NT2/D1 (cell line): Measurements from ENCODE around the gene UPK3A.

ENCODE experiments used
- DNase-seq: peaks from one replicate; pipeline ENCODE4 v3.0.0-alpha.2; 2011; ENCODE audit warnings: low read depth, low spot score
- H3K27me3 ChIP-seq: 2 replicates; pipeline ENCODE4 v1.6.0; 2011; ENCODE audit warnings: mild to moderate bottlenecking; ENCODE audit not compliant: insufficient read length, insufficient read depth
- H3K36me3 ChIP-seq: 2 replicates; pipeline ENCODE4 v1.6.1; 2011; ENCODE audit warnings: mild to moderate bottlenecking, low read length, mixed read lengths; ENCODE audit not compliant: insufficient read depth, insufficient read length
- H3K4me1 ChIP-seq: 2 replicates; pipeline ENCODE4 v1.5.1; 2011; ENCODE audit not compliant: insufficient read depth, insufficient read length
- H3K4me3 ChIP-seq: 2 replicates; pipeline ENCODE4 v1.5.1; 2011; ENCODE audit warnings: low read depth; ENCODE audit not compliant: insufficient read length
- H3K9ac ChIP-seq: 2 replicates; pipeline ENCODE4 v1.6.0; 2011; ENCODE audit warnings: low read depth; ENCODE audit not compliant: insufficient read length
- H3K9me3 ChIP-seq: 2 replicates; pipeline ENCODE4 v1.5.1; 2011; ENCODE audit warnings: mild to moderate bottlenecking, low read length; ENCODE audit not compliant: insufficient read depth
- SUZ12 ChIP-seq: IDR thresholded peaks from 2 replicates; pipeline ENCODE4 v1.6.1; 2011; ENCODE audit not compliant: insufficient read length, insufficient read depth; ENCODE audit errors: extremely low read depth
- YY1 ChIP-seq: IDR thresholded peaks from 2 replicates; pipeline ENCODE4 v1.6.1; 2011; ENCODE audit not compliant: insufficient read length, insufficient read depth
- ZNF274 ChIP-seq: IDR thresholded peaks from 2 replicates; pipeline ENCODE4 v1.6.1; 2011; ENCODE audit warnings: mild to moderate bottlenecking, low read depth, low read length

Gene UPK3A

DNA sequence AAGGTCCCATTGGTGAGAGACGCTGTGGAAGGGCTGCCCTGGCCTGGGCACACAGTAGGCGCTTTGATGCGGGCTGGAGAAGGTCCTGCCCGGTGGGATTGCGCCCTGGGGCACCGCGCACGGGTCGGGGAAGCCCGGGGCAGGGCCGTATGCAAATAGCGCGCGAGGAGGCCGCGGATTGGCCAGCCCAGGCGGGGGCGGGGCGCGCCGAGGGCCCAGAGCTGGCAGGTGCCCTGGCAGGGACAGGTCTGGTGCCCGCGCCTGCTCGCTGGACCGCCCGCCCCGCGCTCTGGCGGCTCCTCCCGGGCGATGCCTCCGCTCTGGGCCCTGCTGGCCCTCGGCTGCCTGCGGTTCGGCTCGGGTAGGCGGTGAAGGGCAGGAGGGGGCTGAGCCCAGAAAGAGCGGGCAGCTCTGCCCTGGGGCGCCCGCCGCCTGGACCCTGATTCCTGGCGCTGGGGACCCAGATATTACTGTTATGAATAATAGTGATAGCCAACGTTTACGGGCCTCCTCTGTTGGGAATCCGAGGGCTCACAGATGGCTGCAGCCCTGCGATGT is at the start of gene UPK3A:
TSS of gene UPK3A (plus strand) at position 245 of the 558 bp plus-strand sequence. CDS start at position 310, 65 bp downstream.
- no peak for DNase-seq
- Histone ChIP-seq H3K27me3 (peaks cover 23% of the 10 kb centered on the region), H3K4me1 (peaks cover 15% of the 10 kb centered on the region), H3K9ac (peak within 1 kb of the TSS; percentile 32), H3K9me3 (no peaks in the 10 kb centered on the region), H3K4me3 (peak within 1 kb of the TSS; percentile 39), H3K36me3 (no peaks in the 10 kb centered on the region)
- TF ChIP-seq SUZ12, result no peak
- TF ChIP-seq YY1, result no peak
- TF ChIP-seq ZNF274, result no peak

DNA sequence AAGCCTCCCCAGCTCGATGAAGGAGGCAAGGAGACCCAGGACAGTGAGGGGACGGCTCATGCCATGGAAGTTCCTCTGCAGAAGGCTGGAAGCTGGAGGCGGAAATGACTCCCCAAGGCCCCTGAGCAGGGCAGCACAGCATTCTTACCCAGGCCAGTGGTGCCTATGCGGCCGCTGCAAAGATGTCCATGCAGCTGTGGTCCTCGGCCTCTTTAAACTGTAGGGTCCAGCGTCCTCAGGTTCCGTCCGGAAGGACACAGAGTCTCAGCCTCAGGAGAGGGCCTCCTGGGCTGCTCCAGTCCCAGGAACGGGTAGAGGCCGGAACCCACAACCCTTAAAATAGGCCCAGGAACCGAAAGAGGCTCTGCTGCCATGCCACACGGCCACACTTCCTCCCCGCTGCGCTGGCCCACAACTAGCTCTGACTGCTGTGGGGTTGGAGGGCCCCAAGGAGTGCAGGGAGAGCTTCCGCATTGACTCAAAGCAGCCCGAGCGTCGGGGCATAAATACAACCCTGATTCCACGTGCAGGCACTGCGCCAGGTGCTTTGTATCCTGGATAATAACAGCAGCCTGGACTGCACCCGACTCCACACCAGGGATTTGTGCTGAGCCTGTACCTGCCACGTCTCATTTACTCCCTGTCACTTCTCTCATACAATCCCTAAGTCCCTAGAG is 49.5 kb upstream of the UPK3A start:
- no peaks in the 10 kb centered on the region for H3K9me3 ChIP-seq
- H3K4me1 ChIP-seq, result peaks cover 17% of the 10 kb centered on the region
- peaks cover 3% of the 10 kb centered on the region for H3K27me3 ChIP-seq
- H3K9ac ChIP-seq, result no peak overlapping the region
- no peak for DNase-seq
- H3K4me3 ChIP-seq, result no peak overlapping the region
- H3K36me3 ChIP-seq, result peaks cover 36% of the 10 kb centered on the region
- no peak for TF ChIP-seq YY1
- TF ChIP-seq SUZ12, result no peak
- TF ChIP-seq ZNF274, result no peak

DNA sequence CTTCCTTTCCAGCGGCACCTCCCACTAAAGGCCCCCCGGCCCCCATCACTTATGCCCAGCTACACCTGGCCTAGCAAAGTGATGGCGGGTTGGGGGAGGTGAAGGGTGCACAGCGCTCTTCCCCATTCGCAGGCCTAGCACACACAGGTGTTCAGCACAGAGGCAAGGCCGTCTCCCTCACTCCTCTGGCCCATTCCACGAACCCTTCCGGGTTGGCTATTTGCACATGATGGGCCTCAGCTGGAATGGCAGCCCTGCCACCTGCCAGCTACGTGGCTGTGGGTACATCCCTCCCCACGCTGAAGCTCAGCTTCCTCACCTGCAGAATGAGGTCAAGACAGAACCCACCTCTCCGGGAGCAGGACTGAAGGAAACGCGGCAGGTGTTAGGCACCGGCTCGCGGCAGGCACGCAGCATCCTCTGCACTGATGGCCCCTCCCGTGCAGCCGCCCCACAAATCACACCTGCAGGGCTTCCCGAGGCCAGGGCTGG is 48.9 kb upstream of the UPK3A start:
- Histone ChIP-seq H3K9me3 (no peaks in the 10 kb centered on the region), H3K27me3 (peaks cover 4% of the 10 kb centered on the region), H3K4me3 (no peak overlapping the region), H3K4me1 (peaks cover 17% of the 10 kb centered on the region), H3K9ac (no peak overlapping the region), H3K36me3 (peaks cover 36% of the 10 kb centered on the region)
- DNase-seq, result no peak
- TF ChIP-seq ZNF274, result no peak
- TF ChIP-seq YY1, result no peak
- no peak for TF ChIP-seq SUZ12

GRCh38 chr22:45237065-45237990 is 47.4 kb upstream of the UPK3A start:
- H3K4me1 ChIP-seq, result peaks cover 17% of the 10 kb centered on the region
- TF ChIP-seq ZNF274, result no peak
- no peak for TF ChIP-seq YY1
- no peak for TF ChIP-seq SUZ12
- H3K9ac ChIP-seq, result peak overlapping the region; percentile 26
- DNase-seq, result no peak
- no peaks in the 10 kb centered on the region for H3K9me3 ChIP-seq
- H3K27me3 ChIP-seq, result peaks cover 13% of the 10 kb centered on the region
- H3K4me3 ChIP-seq, result no peak overlapping the region
- H3K36me3 ChIP-seq, result peaks cover 36% of the 10 kb centered on the region

- DNase-seq, result no peak
- Histone ChIP-seq H3K9me3 (no peaks in the 10 kb centered on the region), H3K9ac (no peak overlapping the region), H3K4me3 (no peak overlapping the region), H3K27me3 (peaks cover 13% of the 10 kb centered on the region), H3K36me3 (peaks cover 36% of the 10 kb centered on the region), H3K4me1 (peaks cover 17% of the 10 kb centered on the region)
- no peak for TF ChIP-seq YY1
- no peak for TF ChIP-seq ZNF274
These were observed 46.4 kb upstream of the UPK3A start for GRCh38 chr22:45238076-45238956.

DNA sequence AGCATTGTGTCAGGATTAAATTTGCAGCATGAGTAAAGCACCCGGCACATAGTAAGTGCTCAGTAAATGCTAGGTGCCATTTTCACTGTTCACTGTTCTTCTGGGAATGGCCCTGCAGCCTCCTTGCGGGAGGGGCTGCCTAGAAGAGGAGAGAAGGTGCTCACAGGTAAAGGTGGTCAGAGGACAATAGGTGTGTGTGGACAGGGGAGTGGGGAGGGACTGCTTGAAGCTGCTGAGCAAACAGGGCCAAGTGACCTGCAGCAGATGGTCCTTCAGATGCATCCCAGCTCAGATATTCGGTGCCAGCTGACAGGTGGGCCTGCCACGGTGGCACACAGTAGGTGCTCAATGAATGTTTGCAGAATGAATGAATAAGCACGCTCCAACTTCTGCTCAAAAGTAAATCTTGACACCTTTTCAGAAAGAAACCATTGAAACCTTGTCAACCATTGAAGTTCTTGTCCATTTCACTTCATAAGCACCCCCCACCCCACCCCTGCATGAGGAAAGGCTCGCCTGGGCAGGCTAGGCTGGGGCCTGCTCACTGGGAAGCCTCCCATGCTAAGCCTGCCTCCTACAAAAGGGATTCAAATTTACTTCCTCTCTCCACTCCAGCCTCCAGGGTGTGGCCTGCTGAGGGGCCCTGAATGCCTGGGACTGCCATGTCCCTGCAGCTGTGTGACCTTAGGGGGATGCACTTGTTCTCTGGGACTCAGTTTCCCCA is 45.6 kb upstream of the UPK3A start:
- Histone ChIP-seq H3K9ac (peak overlapping the region; percentile 64), H3K4me3 (no peak overlapping the region)

More for the DNA sequence above, 45.6 kb upstream of the UPK3A start:
- peaks cover 13% of the 10 kb centered on the region for H3K27me3 ChIP-seq
- peaks cover 17% of the 10 kb centered on the region for H3K4me1 ChIP-seq
- H3K9me3 ChIP-seq, result no peaks in the 10 kb centered on the region
- no peak for DNase-seq
- H3K36me3 ChIP-seq, result peaks cover 36% of the 10 kb centered on the region
- TF ChIP-seq YY1 (no peak), ZNF274 (no peak), SUZ12 (no peak)
